ENCODE results near the gene APLF.

DNA sequence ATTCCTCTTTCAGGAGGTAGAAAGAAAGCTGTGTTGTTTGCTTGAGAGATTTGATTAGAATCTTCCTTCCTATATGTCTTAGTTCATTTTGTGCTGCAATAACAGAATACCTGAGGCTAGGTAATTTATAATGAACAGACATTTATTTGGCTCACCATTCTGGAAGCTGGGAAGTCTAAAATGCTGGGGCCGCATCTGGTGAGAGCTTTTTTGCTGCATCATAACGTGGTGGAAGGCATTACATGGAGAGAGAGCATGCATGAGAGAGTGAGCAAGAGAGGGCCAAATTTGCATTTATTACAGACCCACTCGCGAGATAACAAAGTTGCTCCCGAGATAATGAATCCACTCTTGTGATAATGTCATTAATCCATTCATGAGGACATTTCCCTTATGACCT is 34.4 kb downstream of the APLF start:
- TF ChIP-seq POLR2A (IDR thresholded peaks at IDR 0.05; ENCODE audit: low read length) (no peak), GATA1 (IDR thresholded peaks at IDR 0.05; ENCODE audit: low read depth, low read length) (no peak)

Data from erythroblast (primary cell).